SJCRH30 (cell line): ENCODE results near the gene LLPH. TPM values are rescaled to one million over a fixed set of nuclear protein-coding genes. Genes with fewer than 3 reads are reported as not detected.
"Not testable (repeated sequence)": the region's sequence is repeated elsewhere in the genome, so short reads cannot be mapped to it uniquely, and the experiment has no call there.

ENCODE experiments used
- DNase-seq, 2 experiments: peaks; one replicate each; pipeline ENCODE4 v3.0.0-alpha.2; 2015 to 2020
- H3K27ac ChIP-seq: fragments of 250-450 bp; sonication (Bioruptor Pico); 2 replicates; pipeline ENCODE4 v1.5.1; 2020; ENCODE audit warnings: mild to moderate bottlenecking, moderate library complexity
- H3K27me3 ChIP-seq: fragments of 250-450 bp; sonication (Bioruptor Pico); 2 replicates; pipeline ENCODE4 v1.5.1; 2020; ENCODE audit warnings: mild to moderate bottlenecking, moderate library complexity
- H3K36me3 ChIP-seq: fragments of 250-450 bp; sonication (Bioruptor Pico); 2 replicates; pipeline ENCODE4 v1.5.1; 2020; ENCODE audit warnings: mild to moderate bottlenecking, moderate library complexity
- H3K4me1 ChIP-seq: fragments of 250-450 bp; sonication (Bioruptor Pico); 2 replicates; pipeline ENCODE4 v1.5.1; 2020; ENCODE audit warnings: mild to moderate bottlenecking, moderate library complexity
- H3K4me3 ChIP-seq: fragments of 250-450 bp; sonication (Bioruptor Pico); 2 replicates; pipeline ENCODE4 v1.5.1; 2020; ENCODE audit warnings: mild to moderate bottlenecking, moderate library complexity
- H3K9me3 ChIP-seq: fragments of 250-450 bp; sonication (Bioruptor Pico); replicated peaks from 2 replicates; pipeline ENCODE4 v1.5.1; 2020; ENCODE audit warnings: mild to moderate bottlenecking, moderate library complexity
- total RNA-seq: library from RNA; depleted of rRNA; stranded (reverse); fragments of >200 nt; shearing (Covaris generic); gene quantifications from 2 replicates; pipeline ENCODE4 v1.2.3, GENCODE V29; 2014; rRNA removed

The LLPH gene
- 45.9 and 51.9 TPM in 2 replicates for total RNA-seq

- Histone ChIP-seq H3K9me3 (no peaks in the 10 kb centered on the region), H3K4me3 (peak within 1 kb of the TSS; percentile 92), H3K4me1 (peaks cover 19% of the 10 kb centered on the region), H3K27me3 (no peaks in the 10 kb centered on the region), H3K36me3 (peaks cover 27% of the 10 kb centered on the region), H3K27ac (peak within 1 kb of the TSS; percentile 78)
- peak; percentile 88 to 89 for DNase-seq
Measured at GRCh38 chr12:66130267-66131066, at the start of gene LLPH. TSS of gene LLPH (minus strand) at chr12:66130750. CDS start at chr12:66129106, 1,644 bp downstream.

GRCh38 chr12:66176105-66176900, 45.8 kb upstream of the LLPH start:
- H3K4me3 ChIP-seq: no peak overlapping the region
- no peaks in the 10 kb centered on the region for H3K27me3 ChIP-seq
- H3K27ac ChIP-seq: no peak overlapping the region
- H3K4me1 ChIP-seq: 0 out of 2 replicates have a peak, but pooled peaks cover 3% of the 10 kb centered on the region
- no peaks in the 10 kb centered on the region for H3K36me3 ChIP-seq
- DNase-seq: no peak
- no peaks in the 10 kb centered on the region for H3K9me3 ChIP-seq

- DNase-seq: peak in 1 of 2 experiments; percentile 36
- H3K27me3 ChIP-seq, H3K4me1 ChIP-seq, H3K4me3 ChIP-seq, H3K27ac ChIP-seq, H3K36me3 ChIP-seq, H3K9me3 ChIP-seq: not testable (repeated sequence)
Measured at GRCh38 chr12:66174391-66175325, 44.1 kb upstream of the LLPH start.

GRCh38 chr12:66170606-66171005, 40.1 kb upstream of the LLPH start:
- Histone ChIP-seq H3K4me3 (peak overlapping the region; percentile 87), H3K4me1 (peaks cover 11% of the 10 kb centered on the region), H3K27ac (peak overlapping the region; percentile 98), H3K27me3 (no peaks in the 10 kb centered on the region), H3K36me3 (peaks cover 10% of the 10 kb centered on the region), H3K9me3 (no peaks in the 10 kb centered on the region)
- peak; percentile 45 to 62 for DNase-seq

- H3K4me1 ChIP-seq: peaks cover 11% of the 10 kb centered on the region
- H3K9me3 ChIP-seq: peaks cover 7% of the 10 kb centered on the region
- peak within 1 kb of the TSS; percentile 87 for H3K4me3 ChIP-seq
- peak within 1 kb of the TSS; percentile 98 for H3K27ac ChIP-seq
- H3K27me3 ChIP-seq: no peaks in the 10 kb centered on the region
- peak; percentile 96 for DNase-seq
- peaks cover 14% of the 10 kb centered on the region for H3K36me3 ChIP-seq
Measured at GRCh38 chr12:66169221-66170170, 38.9 kb upstream of the LLPH start, which contains the start of gene TMBIM4. TSS of gene TMBIM4 (minus strand) at chr12:66169996. CDS start at chr12:66169951, 45 bp downstream.

GRCh38 chr12:66168410-66168809, 37.9 kb upstream of the LLPH start:
- Histone ChIP-seq H3K27ac (peak overlapping the region; percentile 98), H3K9me3 (peaks cover 7% of the 10 kb centered on the region), H3K36me3 (peaks cover 17% of the 10 kb centered on the region), H3K27me3 (no peaks in the 10 kb centered on the region), H3K4me3 (peak overlapping the region; percentile 87), H3K4me1 (peaks cover 11% of the 10 kb centered on the region)
- peak in 1 of 2 experiments; percentile 42 for DNase-seq

- H3K4me3 ChIP-seq: no peak overlapping the region
- peaks cover 17% of the 10 kb centered on the region for H3K36me3 ChIP-seq
- H3K27ac ChIP-seq: no peak overlapping the region
- H3K27me3 ChIP-seq: no peaks in the 10 kb centered on the region
- no peak for DNase-seq
- H3K9me3 ChIP-seq: peaks cover 7% of the 10 kb centered on the region
- H3K4me1 ChIP-seq: peaks cover 11% of the 10 kb centered on the region
Measured at GRCh38 chr12:66166561-66166960, 36.0 kb upstream of the LLPH start.

- Histone ChIP-seq H3K4me1 (peaks cover 5% of the 10 kb centered on the region; the same call in 1 of the 2 replicates), H3K4me3 (no peak overlapping the region)
Measured at GRCh38 chr12:66165141-66165540, 34.6 kb upstream of the LLPH start.

GRCh38 chr12:66164349-66164821, 33.8 kb upstream of the LLPH start:
- Histone ChIP-seq H3K27ac (no peak overlapping the region), H3K4me3 (no peak overlapping the region), H3K9me3 (peaks cover 10% of the 10 kb centered on the region), H3K27me3 (no peaks in the 10 kb centered on the region), H3K4me1 (peaks cover 5% of the 10 kb centered on the region; the same call in 1 of the 2 replicates), H3K36me3 (peaks cover 20% of the 10 kb centered on the region)
- no peak for DNase-seq

More at GRCh38 chr12:66165141-66165540, 34.6 kb upstream of the LLPH start:
- Histone ChIP-seq H3K9me3 (peaks cover 10% of the 10 kb centered on the region), H3K27me3 (no peaks in the 10 kb centered on the region), H3K27ac (no peak overlapping the region), H3K36me3 (peaks cover 17% of the 10 kb centered on the region)
- DNase-seq: no peak

GRCh38 chr12:66163289-66163688, 32.7 kb upstream of the LLPH start:
- Histone ChIP-seq H3K9me3 (peaks cover 10% of the 10 kb centered on the region), H3K36me3 (peaks cover 20% of the 10 kb centered on the region), H3K27ac (no peak overlapping the region), H3K4me1 (peaks cover 2% of the 10 kb centered on the region; the same call in 1 of the 2 replicates), H3K27me3 (no peaks in the 10 kb centered on the region), H3K4me3 (no peak overlapping the region)
- no peak for DNase-seq

GRCh38 chr12:66162701-66163100, 32.2 kb upstream of the LLPH start:
- Histone ChIP-seq H3K4me3 (no peak overlapping the region), H3K9me3 (peaks cover 10% of the 10 kb centered on the region), H3K36me3 (peaks cover 20% of the 10 kb centered on the region), H3K27ac (no peak overlapping the region), H3K4me1 (no peaks in the 10 kb centered on the region), H3K27me3 (no peaks in the 10 kb centered on the region)
- DNase-seq: no peak

- no peak overlapping the region for H3K4me3 ChIP-seq
- peaks cover 11% of the 10 kb centered on the region for H3K36me3 ChIP-seq
- DNase-seq: no peak
Measured at GRCh38 chr12:66160704-66161103, 30.2 kb upstream of the LLPH start.

GRCh38 chr12:66159123-66159522, 28.6 kb upstream of the LLPH start:
- DNase-seq: no peak
- H3K27me3 ChIP-seq: no peaks in the 10 kb centered on the region
- H3K4me1 ChIP-seq: no peaks in the 10 kb centered on the region
- peaks cover 6% of the 10 kb centered on the region for H3K36me3 ChIP-seq
- H3K27ac ChIP-seq: no peak overlapping the region
- H3K9me3 ChIP-seq: 0 out of 2 replicates have a peak, but pooled peaks cover 3% of the 10 kb centered on the region
- H3K4me3 ChIP-seq: no peak overlapping the region

More at GRCh38 chr12:66160704-66161103, 30.2 kb upstream of the LLPH start:
- H3K27ac ChIP-seq: no peak overlapping the region
- H3K9me3 ChIP-seq: peaks cover 10% of the 10 kb centered on the region
- H3K4me1 ChIP-seq: no peaks in the 10 kb centered on the region
- no peaks in the 10 kb centered on the region for H3K27me3 ChIP-seq
